Activated CD8-positive, alpha-beta T cell treated with anti-CD3 and anti-CD28 coated beads, Interleukin-2, amount 10 ng/mL, durations not matched to agents 7 days and 5 days (primary cell): ENCODE data around the gene RETREG1. TPM values are rescaled to one million over a fixed set of nuclear protein-coding genes. Genes with fewer than 3 reads are reported as not detected.

ENCODE experiments used
- ATAC-seq: fragments of 150-1000 bp; cut with Tn5 transposase; one replicate; pipeline ENCODE4 v1.10.0; 2021; ENCODE audit warnings: moderate library complexity
- CTCF ChIA-PET: fragments of 350-600 bp; sonication (Branson Sonifier 250); formaldehyde crosslinking; loops from one replicate; lab custom pipeline; 2021; ENCODE audit warnings: antibody characterized with exemption; lab: Charles Lee
- POLR2A ChIA-PET: fragments of 350-600 bp; sonication (Branson Sonifier 250); formaldehyde crosslinking; loops from one replicate; lab custom pipeline; 2021; ENCODE audit warnings: antibody characterized with exemption; lab: Charles Lee
- DNase-seq: peaks from one replicate; pipeline ENCODE4 v3.0.0-alpha.2; 2020
- H3K27ac Mint-ChIP-seq: one replicate; pipeline ENCODE4 v1.8.0; 2021; ENCODE audit warnings: mild to moderate bottlenecking, mixed read lengths
- H3K27me3 Mint-ChIP-seq: one replicate; pipeline ENCODE4 v1.8.0; 2021; ENCODE audit warnings: low read depth, mixed read lengths
- H3K36me3 Mint-ChIP-seq: one replicate; pipeline ENCODE4 v1.8.0; 2021; ENCODE audit warnings: low read depth, mixed read lengths
- H3K4me1 Mint-ChIP-seq: one replicate; pipeline ENCODE4 v1.8.0; 2021; ENCODE audit warnings: low read depth, mixed read lengths
- H3K4me3 Mint-ChIP-seq: one replicate; pipeline ENCODE4 v1.8.0; 2021; ENCODE audit warnings: mild to moderate bottlenecking, mixed read lengths
- H3K9me3 Mint-ChIP-seq: one replicate; pipeline ENCODE4 v1.8.0; 2022; ENCODE audit warnings: mixed read lengths; ENCODE audit not compliant: insufficient read depth
- total RNA-seq, 2 experiments: library from RNA; stranded (reverse); gene quantifications; one replicate each; pipeline ENCODE4 v1.2.3, GENCODE V29; 2021

Gene RETREG1
- total RNA-seq, 2 experiments from 2014 or later = 47.1 to 51.8 TPM

DNA sequence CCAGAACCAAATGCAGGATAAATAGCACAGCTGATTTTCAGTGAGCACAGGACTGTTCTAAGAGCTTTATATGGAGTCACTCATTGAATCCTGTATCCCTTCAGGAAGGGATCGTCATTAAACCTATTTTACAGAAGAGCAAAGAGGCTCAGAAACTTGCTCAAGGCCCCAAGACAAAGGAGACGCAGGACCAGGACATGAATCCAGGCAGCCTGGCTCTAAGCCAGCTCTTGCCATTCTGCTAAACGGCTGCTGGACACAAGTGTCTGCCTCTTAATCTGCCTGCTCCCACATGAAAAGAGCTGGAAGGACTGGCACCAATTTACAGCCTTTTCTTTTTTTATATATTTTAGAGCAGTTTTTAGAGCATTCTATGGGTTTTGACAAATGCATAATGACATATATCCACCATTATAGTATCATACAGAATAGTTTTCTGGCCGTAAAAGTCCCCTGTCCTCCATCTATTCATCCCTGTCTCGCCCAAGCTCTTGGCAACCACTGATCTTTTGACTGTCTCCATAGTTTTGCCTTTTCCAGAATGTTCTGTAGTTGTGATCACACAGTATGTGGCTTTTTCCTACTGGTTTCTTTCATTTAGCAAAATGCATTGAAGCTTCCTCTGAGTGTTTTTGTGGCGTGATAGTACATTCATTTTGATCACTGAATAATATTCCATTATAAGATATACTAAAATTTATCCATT is 37.5 kb downstream of the RETREG1 start:
- peaks cover 12% of the 10 kb centered on the region for H3K4me1 Mint-ChIP-seq
- ChIA-PET POLR2A (interaction anchor here (0.8 kb wide), 1 partner anchor 25 kb away, joined by 3 read pairs; no protein-coding TSS in a partner anchor), CTCF (interaction anchor here (2.0 kb wide), 1 partner anchor 86 kb away, joined by 4 read pairs; no protein-coding TSS in a partner anchor)
- H3K36me3 Mint-ChIP-seq = peaks cover 20% of the 10 kb centered on the region
- H3K27me3 Mint-ChIP-seq = no peaks in the 10 kb centered on the region
- ATAC-seq = no peak
- no peak overlapping the region for H3K4me3 Mint-ChIP-seq
- DNase-seq = no peak
- no peak overlapping the region for H3K27ac Mint-ChIP-seq
- H3K9me3 Mint-ChIP-seq = no peaks in the 10 kb centered on the region

DNA sequence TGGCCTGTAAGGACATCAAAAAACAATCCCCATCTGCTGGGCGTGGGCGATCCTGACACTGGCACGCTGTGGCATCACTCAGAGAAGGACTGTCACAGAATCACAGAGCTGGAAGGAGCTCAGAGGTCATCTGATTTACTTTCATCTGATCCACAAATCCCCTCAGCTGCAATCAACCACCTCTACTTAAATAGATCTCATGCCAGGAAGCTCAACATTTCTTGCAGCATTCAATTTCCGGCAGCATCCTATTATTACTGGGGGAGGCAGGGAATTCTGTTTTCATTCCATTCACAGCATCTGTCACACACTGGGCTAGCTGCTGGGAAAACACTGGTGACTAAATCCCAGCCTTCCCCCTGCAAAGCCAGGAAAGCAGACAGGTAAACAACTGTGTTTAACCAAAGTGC is 38.3 kb downstream of the RETREG1 start:
- H3K4me1 Mint-ChIP-seq = peaks cover 14% of the 10 kb centered on the region
- no peaks in the 10 kb centered on the region for H3K27me3 Mint-ChIP-seq
- H3K9me3 Mint-ChIP-seq = no peaks in the 10 kb centered on the region
- no peak overlapping the region for H3K4me3 Mint-ChIP-seq
- H3K36me3 Mint-ChIP-seq = peaks cover 20% of the 10 kb centered on the region
- ChIA-PET CTCF (interaction anchor here (1.0 to 2.0 kb wide), 2 partner anchors 26 to 87 kb away, joined by 3 to 4 read pairs; no protein-coding TSS in a partner anchor), POLR2A (interaction anchor here (0.8 kb wide), 1 partner anchor 26 kb away, joined by 3 read pairs; no protein-coding TSS in a partner anchor)
- no peak for DNase-seq
- ATAC-seq = no peak
- H3K27ac Mint-ChIP-seq = no peak overlapping the region

DNA sequence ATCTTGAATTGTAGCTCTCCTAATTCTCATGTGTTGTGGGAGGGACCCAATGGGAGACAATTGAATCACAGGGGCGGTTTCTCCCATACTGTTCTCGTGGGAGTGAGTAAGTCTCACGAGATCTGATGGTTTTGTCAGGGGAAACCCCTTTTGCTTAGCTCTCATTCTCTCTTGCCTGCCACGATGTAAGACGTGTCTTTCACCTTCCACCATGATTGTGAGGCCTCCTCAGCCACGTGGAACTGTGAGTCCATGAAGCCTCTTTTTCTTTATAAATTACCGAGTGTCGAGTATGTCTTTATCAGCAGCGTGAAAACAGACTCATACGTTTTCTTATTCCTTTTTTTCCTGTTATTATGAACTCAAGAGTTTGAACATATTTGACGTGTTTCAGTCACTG is 39.1 kb downstream of the RETREG1 start:
- ChIA-PET POLR2A (no interaction called here), CTCF (interaction anchor here (2.0 kb wide), 1 partner anchor 88 kb away, joined by 4 read pairs; no protein-coding TSS in a partner anchor)
- no peaks in the 10 kb centered on the region for H3K27me3 Mint-ChIP-seq
- no peaks in the 10 kb centered on the region for H3K9me3 Mint-ChIP-seq
- no peak for DNase-seq
- H3K27ac Mint-ChIP-seq = no peak overlapping the region
- peaks cover 14% of the 10 kb centered on the region for H3K4me1 Mint-ChIP-seq
- peaks cover 20% of the 10 kb centered on the region for H3K36me3 Mint-ChIP-seq
- no peak overlapping the region for H3K4me3 Mint-ChIP-seq
- no peak for ATAC-seq

DNA sequence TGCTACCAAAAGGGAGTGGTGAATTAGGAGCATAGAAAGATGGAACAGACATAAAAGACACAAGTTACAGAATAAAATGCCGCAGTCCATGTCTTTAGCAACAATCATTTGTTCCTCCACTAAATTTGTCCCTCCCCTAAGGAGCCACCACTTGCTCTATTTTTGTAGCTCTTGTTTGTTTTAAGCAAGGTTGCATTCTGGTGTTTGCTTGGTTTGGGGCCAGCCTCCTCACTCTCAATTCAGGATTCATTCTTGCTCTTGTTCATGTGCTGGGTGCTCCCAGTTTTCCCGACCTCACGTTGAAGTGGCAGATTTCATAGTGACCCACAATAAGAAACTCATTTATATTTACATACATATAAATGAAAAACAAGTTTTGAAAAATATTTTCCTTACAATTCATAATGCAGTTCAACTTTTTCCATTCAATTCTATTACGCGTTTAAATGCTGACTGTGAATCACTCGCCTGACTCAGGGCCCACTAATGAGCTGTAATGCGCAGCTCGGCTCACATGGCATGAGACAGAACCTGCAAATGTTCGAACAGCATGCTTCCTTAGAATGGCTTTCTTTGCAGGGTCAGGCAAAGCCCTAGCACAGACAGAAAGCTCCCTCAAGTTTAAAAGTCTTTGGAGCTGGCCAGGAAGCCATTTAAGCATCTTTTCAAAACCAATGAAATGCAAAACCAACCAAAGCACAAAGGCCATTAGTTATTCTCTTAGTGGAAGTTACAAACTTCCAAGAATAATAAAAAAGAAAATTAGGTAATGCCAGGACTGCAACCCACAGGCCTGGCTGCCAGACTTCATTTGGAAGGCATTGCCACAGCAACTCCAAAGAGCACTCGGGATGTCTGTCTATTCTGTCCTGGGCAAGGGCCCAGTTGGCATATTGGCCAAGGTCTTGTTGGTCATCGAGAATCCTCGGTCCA is 41.7 kb downstream of the RETREG1 start:
- Mint-ChIP-seq H3K4me1 (peaks cover 9% of the 10 kb centered on the region), H3K36me3 (peaks cover 19% of the 10 kb centered on the region), H3K27ac (no peak overlapping the region), H3K4me3 (no peak overlapping the region), H3K9me3 (no peaks in the 10 kb centered on the region), H3K27me3 (no peaks in the 10 kb centered on the region)
- CTCF ChIA-PET = no interaction called here
- no peak for ATAC-seq
- no peak for DNase-seq
- POLR2A ChIA-PET = no interaction called here

DNA sequence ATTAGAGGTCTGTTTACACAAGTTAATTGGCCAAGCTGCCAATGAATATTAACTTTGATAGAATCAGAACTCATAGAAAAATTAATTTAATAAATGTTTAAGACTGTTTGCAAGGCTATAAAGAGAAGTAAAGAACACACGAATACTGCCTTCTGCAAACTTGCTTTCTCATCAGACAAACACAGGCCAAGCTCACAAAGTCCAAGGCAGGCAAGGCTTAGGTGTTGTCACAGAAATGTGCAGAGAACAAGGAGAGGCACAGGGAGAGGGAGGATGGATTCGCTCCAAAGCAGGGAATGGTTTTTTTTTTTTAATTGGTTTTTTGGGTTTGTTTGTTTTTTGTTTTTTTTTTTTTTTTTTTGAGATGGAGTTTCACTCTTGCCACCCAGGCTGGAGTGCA is 43.4 kb downstream of the RETREG1 start:
- Mint-ChIP-seq H3K4me3 (no peak overlapping the region), H3K27ac (no peak overlapping the region), H3K9me3 (no peaks in the 10 kb centered on the region), H3K36me3 (peaks cover 26% of the 10 kb centered on the region), H3K4me1 (peaks cover 15% of the 10 kb centered on the region), H3K27me3 (no peaks in the 10 kb centered on the region)
- CTCF ChIA-PET = interaction anchor here (1.0 kb wide), 1 partner anchor 116 kb away, joined by 3 read pairs; no protein-coding TSS in a partner anchor
- no peak for DNase-seq
- ATAC-seq = no peak
- POLR2A ChIA-PET = no interaction called here

DNA sequence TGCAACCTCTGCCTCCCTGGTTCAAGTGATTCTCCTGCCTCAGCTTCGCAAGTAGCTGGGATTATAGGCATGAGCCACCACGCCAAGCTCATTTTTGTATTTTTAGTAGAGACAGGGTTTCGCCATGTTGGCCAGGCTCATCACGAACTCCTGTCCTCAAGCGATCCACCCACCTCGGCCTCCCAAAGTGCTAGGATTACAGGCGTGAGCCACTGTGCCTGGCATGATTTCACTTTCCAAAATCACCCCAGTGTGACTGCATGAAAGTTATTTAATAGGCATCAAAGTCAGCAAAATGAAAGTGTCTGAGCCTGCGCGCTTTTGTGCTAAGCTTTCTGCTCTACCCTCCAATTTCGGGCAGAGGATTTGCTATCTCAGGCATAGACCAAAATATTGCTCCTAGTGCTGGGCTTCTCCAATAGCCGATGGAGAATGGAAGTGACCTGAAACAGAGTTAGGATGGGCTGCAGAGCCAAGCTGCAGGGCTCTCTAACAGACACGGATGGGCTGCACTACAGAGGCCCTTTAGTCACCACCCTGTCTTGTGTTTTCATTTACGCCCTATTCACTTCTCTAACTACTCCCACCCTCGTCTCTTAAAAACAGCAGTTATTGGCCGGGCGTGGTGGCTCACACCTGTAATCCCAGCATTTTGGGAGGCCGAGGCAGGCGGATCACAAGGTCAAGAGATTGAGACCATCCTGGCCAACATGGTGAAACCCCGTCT is 44.3 kb downstream of the RETREG1 start:
- CTCF ChIA-PET = interaction anchor here (1.4 kb wide), 1 partner anchor 13 kb away, joined by 4 read pairs; no protein-coding TSS in a partner anchor
- Mint-ChIP-seq H3K27me3 (no peaks in the 10 kb centered on the region), H3K4me3 (no peak overlapping the region), H3K27ac (no peak overlapping the region), H3K4me1 (peaks cover 22% of the 10 kb centered on the region), H3K36me3 (peaks cover 26% of the 10 kb centered on the region), H3K9me3 (no peaks in the 10 kb centered on the region)
- DNase-seq (no peak), ATAC-seq (no peak)
- POLR2A ChIA-PET = no interaction called here

DNA sequence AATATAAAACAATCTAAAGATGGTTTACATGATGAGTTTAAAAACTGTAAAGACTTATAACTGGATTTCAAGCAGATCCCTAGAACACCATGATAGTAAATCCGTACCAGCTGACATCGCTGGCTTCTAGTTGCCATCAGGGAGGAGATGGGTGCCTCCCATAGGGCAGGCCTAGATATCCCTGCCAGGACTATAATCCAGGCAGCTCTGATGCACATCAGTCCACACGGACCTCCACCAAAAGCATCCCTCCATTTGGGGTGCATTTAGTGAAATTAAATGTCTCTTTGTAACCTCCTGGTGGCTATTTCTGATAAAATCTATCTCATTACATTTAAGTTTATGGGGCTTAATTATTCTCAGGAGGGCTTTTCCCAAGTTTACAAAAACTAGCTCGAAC is 45.8 kb downstream of the RETREG1 start:
- peaks cover 36% of the 10 kb centered on the region for H3K36me3 Mint-ChIP-seq
- no peak overlapping the region for H3K27ac Mint-ChIP-seq
- POLR2A ChIA-PET = no interaction called here
- no peak for ATAC-seq
- DNase-seq = no peak
- peaks cover 31% of the 10 kb centered on the region for H3K4me1 Mint-ChIP-seq
- no peaks in the 10 kb centered on the region for H3K27me3 Mint-ChIP-seq
- CTCF ChIA-PET = interaction anchor here (1.0 to 1.4 kb wide), 2 partner anchors 11 to 16 kb away, joined by 3 to 4 read pairs; no protein-coding TSS in a partner anchor
- H3K4me3 Mint-ChIP-seq = no peak overlapping the region
- H3K9me3 Mint-ChIP-seq = no peaks in the 10 kb centered on the region

DNA sequence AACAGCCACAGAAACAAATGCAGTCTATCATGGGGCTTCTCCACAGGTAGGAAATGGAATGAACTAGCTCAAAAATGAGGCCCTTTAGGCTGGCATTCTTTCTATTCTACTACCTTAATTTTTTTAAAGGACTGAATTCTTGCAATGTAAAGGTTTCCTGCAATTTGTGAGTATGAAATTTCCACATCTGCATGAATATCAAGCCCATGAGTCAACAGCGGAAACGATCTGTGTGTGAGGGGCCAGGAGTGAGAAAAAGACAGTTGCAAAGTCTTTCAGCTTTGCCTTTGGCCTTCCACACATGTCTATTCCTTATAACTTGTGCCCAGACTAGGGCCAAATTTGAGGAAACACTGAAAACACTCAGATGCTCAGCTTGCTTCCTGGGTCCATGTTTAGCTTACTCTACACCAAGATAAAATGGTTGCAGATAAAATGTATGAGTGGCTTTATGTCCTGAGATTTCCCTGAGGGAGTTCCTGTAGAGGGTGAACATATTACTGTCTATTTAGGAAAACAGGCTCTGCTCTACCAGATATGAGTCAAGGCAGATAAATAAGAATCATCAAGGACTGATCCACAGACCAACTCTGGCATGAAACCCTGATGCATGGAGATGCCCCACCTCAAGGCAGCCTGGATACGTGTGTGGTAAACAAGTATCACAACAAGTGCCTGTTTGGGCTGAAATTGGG is 46.5 kb downstream of the RETREG1 start:
- Mint-ChIP-seq H3K4me3 (no peak overlapping the region), H3K36me3 (peaks cover 37% of the 10 kb centered on the region), H3K9me3 (no peaks in the 10 kb centered on the region), H3K4me1 (peaks cover 31% of the 10 kb centered on the region), H3K27me3 (no peaks in the 10 kb centered on the region), H3K27ac (no peak overlapping the region)
- ATAC-seq (no peak), DNase-seq (no peak)
- ChIA-PET CTCF (interaction anchor here (1.3 kb wide), 1 partner anchor 18 kb away, joined by 4 read pairs; no protein-coding TSS in a partner anchor), POLR2A (no interaction called here)

DNA sequence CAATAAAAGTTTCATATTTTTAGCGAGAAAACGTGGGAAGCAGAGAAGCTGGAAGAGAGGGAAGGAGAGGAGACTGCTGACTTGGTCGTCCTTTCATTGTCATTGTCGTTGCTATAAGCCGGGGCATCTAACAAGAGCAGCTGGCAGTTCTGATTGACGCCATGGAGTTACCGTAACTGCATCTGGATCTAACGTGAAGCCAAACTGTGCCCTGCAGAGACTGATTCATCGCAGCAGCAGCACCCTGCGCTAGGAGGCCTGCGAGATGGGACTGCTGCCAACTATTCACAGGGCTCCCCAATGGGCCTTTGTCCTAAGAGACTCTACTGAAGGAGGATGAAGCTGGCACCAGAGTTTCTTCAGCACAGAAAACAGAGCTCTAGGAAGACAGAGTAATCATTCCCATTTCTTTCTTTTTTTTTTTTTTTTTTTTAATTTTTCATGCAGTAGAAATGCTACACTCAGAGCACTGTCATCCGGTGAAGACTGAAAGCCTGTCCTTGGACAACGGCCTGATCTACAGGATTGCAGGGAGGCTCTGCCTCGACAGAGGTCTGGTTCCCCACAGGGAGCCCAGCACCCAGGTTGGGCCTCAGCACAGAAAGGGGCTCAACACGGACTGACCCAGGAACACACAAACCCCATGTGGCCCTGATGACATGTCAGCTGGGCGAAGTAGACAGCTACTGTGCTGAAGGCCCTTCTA is 47.8 kb downstream of the RETREG1 start:
- H3K4me3 Mint-ChIP-seq = no peak overlapping the region
- H3K36me3 Mint-ChIP-seq = peaks cover 47% of the 10 kb centered on the region
- CTCF ChIA-PET = interaction anchor here (3.7 kb wide), 1 partner anchor 17 kb away, joined by 24 read pairs; no protein-coding TSS in a partner anchor
- POLR2A ChIA-PET = no interaction called here
- no peak for DNase-seq
- H3K4me1 Mint-ChIP-seq = peaks cover 24% of the 10 kb centered on the region
- H3K9me3 Mint-ChIP-seq = no peaks in the 10 kb centered on the region
- H3K27me3 Mint-ChIP-seq = no peaks in the 10 kb centered on the region
- H3K27ac Mint-ChIP-seq = no peak overlapping the region
- ATAC-seq = no peak

DNA sequence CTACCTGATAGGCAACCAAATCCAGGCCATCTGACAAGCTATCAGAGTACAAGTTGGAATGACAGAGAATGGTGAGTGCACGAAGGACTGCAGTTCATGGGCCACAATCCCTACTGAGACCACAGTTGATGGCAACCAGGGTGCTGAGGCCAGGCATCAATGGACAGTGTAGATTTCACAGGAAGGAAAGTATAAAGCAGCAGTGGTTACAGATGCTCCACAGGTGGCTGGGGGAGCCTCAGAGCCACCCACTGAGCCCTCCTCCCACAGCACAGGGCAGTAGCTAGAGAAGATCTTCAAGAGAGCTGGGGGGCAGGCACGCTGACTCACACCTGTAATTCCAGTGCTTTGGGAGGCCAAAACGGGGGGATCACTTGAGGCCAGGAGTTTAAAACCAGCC is 49.4 kb downstream of the RETREG1 start:
- DNase-seq (no peak), ATAC-seq (no peak)
- CTCF ChIA-PET = interaction anchor here (1.2 to 3.7 kb wide), 2 partner anchors 16 to 18 kb away, joined by 4 to 24 read pairs; no protein-coding TSS in a partner anchor
- Mint-ChIP-seq H3K27me3 (no peaks in the 10 kb centered on the region), H3K9me3 (no peaks in the 10 kb centered on the region), H3K4me1 (peaks cover 22% of the 10 kb centered on the region), H3K4me3 (no peak overlapping the region), H3K27ac (no peak overlapping the region), H3K36me3 (peaks cover 51% of the 10 kb centered on the region)
- POLR2A ChIA-PET = no interaction called here
